ENCODE results near the gene PRR35.

GRCh38 chr16:574021-574760 is 14.0 kb downstream of the PRR35 start:
- TF ChIP-seq ATF3 (IDR thresholded peaks at IDR 0.05) (no peak), REST (IDR thresholded peaks at IDR 0.05) (no peak), CTCF (IDR thresholded peaks at IDR 0.05; ENCODE audit: low read depth, low read length, missing input control) (no peak), TAF1 (conservative IDR thresholded peaks at IDR 0.05) (no peak), JUND (IDR thresholded peaks at IDR 0.05) (no peak), MAX (IDR thresholded peaks at IDR 0.05) (no peak), YY1 (IDR thresholded peaks at IDR 0.05) (no peak), FOXA1 (IDR thresholded peaks at IDR 0.05) (no peak), GABPA (IDR thresholded peaks at IDR 0.05 in 1 of 2, conservative IDR thresholded peaks at IDR 0.05 in 1 of 2) (no peak)
